Measurements from ENCODE around the gene ZSCAN31.
"Not testable (repeated sequence)": the region's sequence is repeated elsewhere in the genome, so short reads cannot be mapped to it uniquely, and the experiment has no call there.

Gene ZSCAN31

GRCh38 chr6:28335564-28336283 is at the start of gene ZSCAN31:
ZSCAN31 (minus strand) TSS chr6:28336148; CDS start chr6:28329683, 6,465 bp downstream.
- DNase-seq = peak; percentile 25 to 57 (median 40)

DNA sequence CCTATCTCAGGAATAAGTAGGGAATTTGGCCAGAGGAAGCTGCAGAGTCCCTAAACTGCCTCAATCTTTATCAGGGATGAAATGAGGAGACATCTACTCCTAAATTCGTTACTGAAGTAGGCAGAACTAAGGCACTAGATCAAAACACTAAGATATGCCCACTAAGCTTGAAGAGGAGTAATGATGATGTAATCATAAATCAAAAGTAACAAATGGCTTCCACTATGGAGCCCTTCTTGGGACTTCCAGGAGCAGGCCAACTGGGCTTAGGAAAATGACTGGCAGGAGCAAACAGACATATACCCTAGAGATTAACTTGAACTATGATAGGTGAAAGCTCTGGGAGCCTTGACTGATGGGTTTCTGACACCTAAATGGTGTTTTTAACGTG is 48.2 kb upstream of the ZSCAN31 start:
- no peak for DNase-seq

DNA sequence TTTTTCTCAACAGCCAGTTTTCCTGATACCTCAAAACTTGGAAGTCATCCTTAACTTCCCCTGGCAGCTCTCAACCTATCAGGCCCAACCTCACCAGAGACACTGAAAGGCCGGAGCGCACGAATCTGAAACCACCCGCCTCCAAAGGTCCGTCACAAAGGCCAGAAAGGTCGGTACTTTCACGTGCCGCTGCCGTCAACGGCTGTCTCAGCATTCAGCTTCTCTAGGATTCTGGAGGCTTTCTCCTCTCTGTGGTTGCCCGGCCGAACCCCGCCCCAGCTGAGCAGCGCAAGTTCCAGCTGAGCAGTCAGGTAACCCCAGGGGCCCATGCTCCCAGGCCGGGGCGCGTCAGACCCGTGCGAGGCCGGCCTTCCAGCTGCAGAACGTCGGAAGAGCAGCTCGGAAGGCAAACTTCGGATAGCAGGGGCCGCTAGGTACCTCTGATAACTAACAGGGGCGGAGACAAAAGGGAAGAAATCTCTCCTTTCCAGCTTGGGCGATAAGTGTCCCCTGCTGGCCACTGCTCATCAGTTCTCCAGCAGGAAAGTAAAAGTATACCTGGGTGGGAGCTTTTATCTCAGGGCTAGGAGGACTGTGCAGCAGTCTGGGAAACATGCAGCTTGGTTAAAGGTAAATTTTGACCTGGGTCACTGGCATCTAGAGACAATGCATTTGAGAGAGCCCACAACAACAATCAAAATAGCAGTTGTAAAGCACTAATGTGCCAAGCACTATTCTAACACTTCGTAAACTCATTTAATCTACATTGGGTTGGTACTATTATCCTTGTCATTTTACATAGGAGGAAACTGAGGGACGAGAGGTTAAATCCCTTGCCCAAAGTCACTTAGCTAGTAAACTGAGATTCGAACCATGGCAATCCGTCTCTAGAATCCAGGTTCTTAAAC is 47.5 kb upstream of the ZSCAN31 start:
- DNase-seq = peak in 2 of 4 experiments; percentile 4 to 7

- DNase-seq = no peak
Measured at GRCh38 chr6:28380381-28380780, 44.4 kb upstream of the ZSCAN31 start.

DNA sequence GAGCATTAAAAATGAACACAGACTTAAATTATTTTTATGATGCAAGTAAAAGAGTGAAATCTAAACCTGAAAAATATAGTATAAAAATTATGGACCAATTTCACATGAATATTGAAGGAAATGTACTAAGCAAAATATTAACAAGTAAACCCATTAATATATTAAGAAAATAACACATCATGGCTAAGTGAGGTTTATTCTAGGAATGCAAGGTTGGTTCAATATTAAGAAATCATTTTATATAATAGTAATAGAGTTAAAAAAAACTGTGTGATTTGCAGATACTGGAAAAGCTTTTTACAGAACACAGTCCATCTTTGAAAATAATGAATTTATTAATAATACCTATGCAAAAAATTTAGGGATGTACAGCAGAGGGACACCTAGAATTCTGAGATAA is 42.7 kb upstream of the ZSCAN31 start:
- no peak for DNase-seq

- DNase-seq = no peak
Measured at GRCh38 chr6:28377879-28378278, 41.9 kb upstream of the ZSCAN31 start.

DNA sequence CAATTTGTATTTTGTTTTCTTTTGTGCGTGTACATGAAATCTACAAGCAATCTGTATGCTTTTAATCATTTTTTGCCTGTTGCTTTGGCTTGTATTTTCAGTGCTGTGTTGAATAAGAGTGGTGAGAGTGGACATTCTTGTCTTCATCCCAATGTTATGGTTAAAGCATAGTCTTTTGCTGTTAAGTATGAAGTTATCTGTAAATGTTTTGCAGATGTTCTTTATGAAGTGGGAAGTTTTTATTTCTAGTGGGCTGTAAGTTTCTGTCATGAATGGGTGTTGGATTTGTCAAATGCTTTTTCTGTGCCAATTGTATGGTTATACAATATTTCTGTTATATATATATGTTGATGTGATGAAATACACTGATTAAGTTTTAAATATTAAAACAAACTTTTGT is 38.0 kb upstream of the ZSCAN31 start:
- no peak for DNase-seq

DNA sequence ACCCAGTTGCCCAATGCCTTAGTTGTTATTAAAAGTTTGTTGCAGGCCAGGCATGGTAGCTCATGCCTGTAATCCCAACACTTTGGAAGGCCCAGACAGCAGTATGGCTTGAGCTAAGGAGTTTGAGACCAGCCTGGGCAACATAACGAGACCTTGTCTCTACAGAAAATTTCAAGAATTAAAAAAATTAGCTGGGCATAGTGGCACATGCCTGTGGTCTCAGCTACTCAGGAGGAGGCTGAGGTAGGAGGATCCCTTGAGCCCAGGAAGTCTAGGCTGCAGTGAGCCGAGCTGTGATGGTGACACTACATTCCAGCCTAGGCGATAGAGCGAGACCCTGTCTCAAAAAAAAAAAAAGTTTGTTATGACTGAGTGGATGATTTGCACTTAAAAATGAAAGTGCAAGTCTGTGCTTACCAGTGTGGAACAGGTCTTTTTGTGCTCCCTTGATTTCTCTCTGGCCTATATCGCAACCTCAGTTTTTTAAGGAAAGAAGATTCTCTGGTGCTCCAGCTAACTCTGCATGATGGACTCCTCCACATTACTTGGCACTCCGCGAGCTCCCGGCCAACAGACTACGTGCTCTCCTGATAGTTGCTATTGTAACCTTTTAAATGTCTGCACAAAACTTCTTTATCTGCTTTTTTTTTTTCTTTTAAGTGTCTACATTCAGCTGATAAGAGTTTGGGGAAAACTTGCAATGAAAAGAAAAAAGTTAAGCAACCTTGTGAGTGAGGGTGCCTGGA is 35.9 kb upstream of the ZSCAN31 start:
- no peak for DNase-seq

DNA sequence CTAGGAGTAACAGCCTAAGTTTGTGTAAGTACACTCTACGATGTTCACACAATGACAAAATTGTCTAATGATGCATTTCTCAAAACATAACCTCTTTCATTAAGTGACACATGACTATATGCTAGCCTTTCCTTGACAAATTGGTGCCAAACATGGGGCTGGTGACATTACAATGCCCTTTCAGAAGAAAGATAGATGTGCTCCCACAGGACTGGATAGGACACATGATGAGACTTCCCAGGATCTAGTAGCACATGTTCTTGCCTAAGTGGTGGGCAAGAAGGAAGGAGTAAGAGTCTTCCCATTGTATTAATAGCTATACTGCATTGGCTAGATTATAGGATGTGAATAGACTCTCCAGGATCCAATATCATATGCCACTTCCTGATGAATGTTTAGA is 35.3 kb upstream of the ZSCAN31 start:
- DNase-seq = no peak

- no peak for DNase-seq
Measured at GRCh38 chr6:28370440-28370839, 34.5 kb upstream of the ZSCAN31 start.

DNA sequence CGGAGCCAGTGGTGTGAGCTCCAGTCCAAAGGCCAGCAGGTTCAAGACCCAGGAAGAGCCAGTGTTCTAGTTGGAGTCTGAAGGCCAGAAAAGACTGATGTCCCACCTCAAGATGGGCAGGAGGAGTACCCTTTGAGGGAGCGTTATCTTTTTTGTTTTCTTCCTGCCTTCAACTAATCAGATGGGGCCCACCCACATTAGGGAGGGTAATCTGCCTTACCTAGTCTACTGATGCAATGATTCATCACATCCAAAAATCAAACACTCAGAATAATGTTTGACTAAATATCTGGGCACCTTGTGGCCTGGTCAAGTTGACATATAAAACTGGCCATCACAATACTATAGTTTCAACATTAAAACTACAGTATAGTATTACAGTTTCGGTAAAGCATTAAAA is 33.5 kb upstream of the ZSCAN31 start:
- DNase-seq = no peak

DNA sequence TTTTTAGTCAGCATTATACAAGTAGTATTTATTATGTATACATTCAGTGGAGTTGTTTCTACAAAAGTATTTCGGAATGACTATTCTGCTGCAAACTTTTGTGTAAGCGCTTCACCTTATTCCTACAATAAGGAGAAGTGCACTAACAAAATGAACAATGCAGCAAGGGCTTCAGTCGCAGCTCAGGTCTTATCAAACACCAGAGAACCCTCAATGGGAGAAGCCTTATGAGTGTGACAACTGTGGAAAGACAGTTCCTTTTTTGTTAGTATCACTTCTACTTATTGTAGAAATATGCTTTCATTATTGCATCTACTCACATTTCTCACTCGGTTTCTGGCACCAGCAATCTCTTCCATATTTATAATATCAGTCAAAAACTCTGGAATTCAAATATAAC is 32.6 kb upstream of the ZSCAN31 start:
- DNase-seq = no peak

DNA sequence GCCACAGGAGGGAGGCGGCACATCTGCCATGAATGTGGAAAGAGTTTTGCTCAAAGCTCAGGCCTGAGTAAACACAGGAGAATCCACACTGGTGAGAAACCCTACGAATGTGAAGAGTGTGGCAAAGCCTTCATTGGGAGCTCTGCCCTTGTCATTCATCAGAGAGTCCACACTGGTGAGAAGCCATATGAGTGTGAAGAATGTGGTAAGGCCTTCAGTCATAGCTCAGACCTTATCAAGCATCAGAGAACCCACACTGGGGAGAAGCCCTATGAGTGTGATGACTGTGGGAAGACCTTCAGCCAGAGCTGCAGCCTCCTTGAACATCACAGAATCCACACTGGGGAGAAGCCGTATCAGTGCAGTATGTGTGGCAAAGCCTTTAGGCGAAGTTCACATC is 29.6 kb upstream of the ZSCAN31 start:
- DNase-seq = not testable (repeated sequence)

GRCh38 chr6:28360961-28361360 is 25.0 kb upstream of the ZSCAN31 start:
- DNase-seq = no peak

DNA sequence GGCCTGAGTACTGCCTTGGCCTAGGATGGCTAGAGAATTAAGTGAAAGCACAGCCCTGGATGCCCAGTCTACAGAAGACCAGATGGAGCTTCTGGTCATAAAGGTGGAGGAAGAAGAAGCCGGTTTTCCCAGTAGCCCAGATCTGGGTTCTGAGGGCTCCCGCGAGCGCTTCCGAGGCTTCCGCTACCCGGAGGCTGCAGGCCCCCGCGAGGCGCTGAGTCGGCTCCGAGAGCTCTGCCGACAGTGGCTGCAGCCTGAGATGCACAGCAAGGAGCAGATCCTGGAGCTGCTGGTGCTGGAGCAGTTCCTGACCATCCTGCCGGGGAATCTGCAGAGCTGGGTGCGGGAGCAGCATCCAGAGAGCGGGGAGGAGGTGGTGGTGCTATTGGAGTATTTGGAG is 23.6 kb upstream of the ZSCAN31 start:
- DNase-seq = not testable (repeated sequence)

DNA sequence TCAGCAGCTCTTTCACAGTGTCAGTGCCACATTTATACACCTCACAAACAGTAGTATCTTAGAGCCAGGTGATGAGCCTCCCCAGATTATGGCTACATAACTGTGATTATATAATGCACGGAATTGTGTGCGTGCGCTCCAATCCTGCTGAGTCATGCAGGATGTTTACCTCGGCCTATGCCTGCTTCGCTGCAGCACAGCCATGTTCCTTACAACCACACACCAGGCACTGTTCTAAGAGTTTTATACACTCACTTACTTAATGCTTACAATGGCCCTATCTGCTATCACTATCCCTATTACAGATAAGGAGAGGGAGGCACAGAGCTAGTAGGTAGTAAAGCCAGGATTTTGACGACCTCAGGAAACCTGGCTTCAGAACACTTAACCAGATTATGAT is 21.1 kb upstream of the ZSCAN31 start:
- no peak for DNase-seq

DNA sequence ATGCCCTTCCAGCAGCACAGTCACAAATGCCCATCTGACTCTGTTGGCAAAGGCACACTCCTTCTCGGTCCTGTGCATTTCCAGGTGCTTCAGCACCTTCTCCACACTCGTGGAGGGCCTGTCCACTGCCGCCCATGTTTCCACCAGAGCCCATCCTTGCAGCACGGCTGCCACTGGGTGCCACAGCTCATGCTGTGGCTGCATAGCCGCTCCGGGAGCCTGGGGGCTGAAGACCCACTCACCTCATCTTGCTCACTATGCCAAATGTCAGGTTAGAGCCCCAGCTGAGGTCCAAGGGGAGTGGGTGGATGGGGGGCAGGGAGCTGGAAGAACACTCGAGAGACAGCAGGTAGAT is 20.7 kb upstream of the ZSCAN31 start:
- no peak for DNase-seq

- DNase-seq = peak in 3 of 4 experiments; percentile 4 to 30 (median 30)
Measured at GRCh38 chr6:28355743-28356665, 20.1 kb upstream of the ZSCAN31 start.

- no peak for DNase-seq
Measured at GRCh38 chr6:28354688-28355554, 19.0 kb upstream of the ZSCAN31 start.

DNA sequence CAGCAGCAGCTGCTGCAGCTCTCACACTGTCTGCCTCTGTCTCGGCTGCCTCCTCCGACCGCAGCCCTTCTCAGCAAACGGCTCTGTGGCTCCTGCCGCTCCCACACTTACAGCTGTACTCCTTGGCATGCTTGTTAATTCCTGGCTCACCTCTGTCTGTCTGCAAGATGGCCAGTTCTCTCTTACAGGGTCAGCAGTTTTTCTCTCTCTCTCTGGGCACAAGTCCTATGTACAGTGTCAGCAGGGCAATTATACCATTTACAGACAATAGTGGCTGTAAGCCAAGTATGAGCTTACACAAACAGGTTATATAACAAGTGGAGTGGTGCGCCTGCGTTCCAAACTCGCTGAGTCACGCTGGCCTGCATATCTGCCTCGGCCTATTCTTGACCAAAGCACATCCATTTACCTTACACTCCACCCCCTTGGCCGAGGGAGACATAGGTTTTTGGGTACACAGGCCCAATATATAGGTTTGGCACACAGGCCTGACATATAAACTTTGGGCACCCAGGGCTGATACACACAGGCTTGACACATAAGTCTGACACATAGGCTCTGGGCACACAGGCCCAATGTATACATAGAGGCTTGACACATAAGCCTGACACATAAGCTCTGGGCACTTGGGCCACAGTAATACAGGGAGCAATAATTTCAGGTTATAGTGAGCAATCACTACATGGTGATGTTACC is 18.2 kb upstream of the ZSCAN31 start:
- DNase-seq = no peak

GRCh38 chr6:28353356-28353755 is 17.4 kb upstream of the ZSCAN31 start:
- no peak for DNase-seq

Data from activated naive CD4-positive, alpha-beta T cell (primary cell).